GM19099 (cell line): ENCODE data around the gene EYS.

Experiments
- POLR2A ChIP-seq: IDR thresholded peaks from 3 replicates; pipeline ENCODE4 v1.6.1; 2011; ENCODE audit warnings: low read depth; ENCODE audit not compliant: insufficient read length; ENCODE audit errors: extremely low read depth

The EYS gene

GRCh38 chr6:63943826-63944225 lies 1763.2 kb downstream of the EYS start:
- no peak for TF ChIP-seq POLR2A

- no peak for TF ChIP-seq POLR2A
Measured at GRCh38 chr6:63941747-63942470, 1765.1 kb downstream of the EYS start.

- TF ChIP-seq POLR2A, result no peak
Measured at GRCh38 chr6:63940056-63940455, 1767.0 kb downstream of the EYS start.

- no peak for TF ChIP-seq POLR2A
Measured at GRCh38 chr6:63936399-63936798, 1770.6 kb downstream of the EYS start.

GRCh38 chr6:63935732-63936131 lies 1771.3 kb downstream of the EYS start:
- TF ChIP-seq POLR2A, result no peak

GRCh38 chr6:63930848-63931247 lies 1776.2 kb downstream of the EYS start:
- no peak for TF ChIP-seq POLR2A

GRCh38 chr6:63929111-63929510 lies 1777.9 kb downstream of the EYS start:
- no peak for TF ChIP-seq POLR2A

- TF ChIP-seq POLR2A, result no peak
Measured at GRCh38 chr6:63928613-63929012, 1778.4 kb downstream of the EYS start.

- TF ChIP-seq POLR2A, result no peak
Measured at GRCh38 chr6:63926950-63927927, 1779.8 kb downstream of the EYS start.

- no peak for TF ChIP-seq POLR2A
Measured at GRCh38 chr6:63926258-63926780, 1780.7 kb downstream of the EYS start.

GRCh38 chr6:63923139-63923739 lies 1783.8 kb downstream of the EYS start:
- TF ChIP-seq POLR2A, result no peak

- no peak for TF ChIP-seq POLR2A
Measured at GRCh38 chr6:63919556-63920110, 1787.4 kb downstream of the EYS start.

GRCh38 chr6:63912887-63913286 lies 1794.1 kb downstream of the EYS start:
- TF ChIP-seq POLR2A, result no peak

GRCh38 chr6:63910863-63911551 lies 1796.0 kb downstream of the EYS start:
- TF ChIP-seq POLR2A, result no peak

- no peak for TF ChIP-seq POLR2A
Measured at GRCh38 chr6:63904650-63905248, 1802.3 kb downstream of the EYS start.

GRCh38 chr6:63899550-63899949 lies 1807.5 kb downstream of the EYS start:
- no peak for TF ChIP-seq POLR2A
